ENCODE results near the gene PA2G4. TPM values are rescaled to one million over a fixed set of nuclear protein-coding genes. Genes with fewer than 3 reads are reported as not detected.

The PA2G4 gene
- total RNA-seq, 1 donor: 115 TPM

GRCh38 chr12:56124133-56124532, 19.8 kb downstream of the PA2G4 start:
- no peak overlapping the region for H3K4me3 ChIP-seq (ENCODE audit: insufficient read depth, low read length)
- peaks cover 11% of the 10 kb centered on the region for H3K36me3 ChIP-seq (ENCODE audit: insufficient read depth, low read length)
- no peaks in the 10 kb centered on the region for H4K20me1 ChIP-seq (ENCODE audit: insufficient read depth, low read length)
- peaks cover 33% of the 10 kb centered on the region for H3K79me2 ChIP-seq (ENCODE audit: insufficient read depth, low read length)
- no peaks in the 10 kb centered on the region for H3K9me3 ChIP-seq (ENCODE audit: low read depth, low read length)
- peaks cover 30% of the 10 kb centered on the region for H3K4me1 ChIP-seq (ENCODE audit: insufficient read depth, low read length)
- H3K27me3 ChIP-seq (ENCODE audit: insufficient read depth, low read length): no peaks in the 10 kb centered on the region
- no peak overlapping the region for H3K4me2 ChIP-seq (ENCODE audit: insufficient read depth, low read length)
- H2AFZ ChIP-seq (ENCODE audit: low read length): no peak overlapping the region
- no peak for DNase-seq (ENCODE audit: insufficient read length, low spot score, missing footprints)
- TF ChIP-seq, protein P1, sequence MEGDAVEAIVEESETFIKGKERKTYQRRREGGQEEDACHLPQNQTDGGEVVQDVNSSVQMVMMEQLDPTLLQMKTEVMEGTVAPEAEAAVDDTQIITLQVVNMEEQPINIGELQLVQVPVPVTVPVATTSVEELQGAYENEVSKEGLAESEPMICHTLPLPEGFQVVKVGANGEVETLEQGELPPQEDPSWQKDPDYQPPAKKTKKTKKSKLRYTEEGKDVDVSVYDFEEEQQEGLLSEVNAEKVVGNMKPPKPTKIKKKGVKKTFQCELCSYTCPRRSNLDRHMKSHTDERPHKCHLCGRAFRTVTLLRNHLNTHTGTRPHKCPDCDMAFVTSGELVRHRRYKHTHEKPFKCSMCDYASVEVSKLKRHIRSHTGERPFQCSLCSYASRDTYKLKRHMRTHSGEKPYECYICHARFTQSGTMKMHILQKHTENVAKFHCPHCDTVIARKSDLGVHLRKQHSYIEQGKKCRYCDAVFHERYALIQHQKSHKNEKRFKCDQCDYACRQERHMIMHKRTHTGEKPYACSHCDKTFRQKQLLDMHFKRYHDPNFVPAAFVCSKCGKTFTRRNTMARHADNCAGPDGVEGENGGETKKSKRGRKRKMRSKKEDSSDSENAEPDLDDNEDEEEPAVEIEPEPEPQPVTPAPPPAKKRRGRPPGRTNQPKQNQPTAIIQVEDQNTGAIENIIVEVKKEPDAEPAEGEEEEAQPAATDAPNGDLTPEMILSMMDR (IDR thresholded peaks at IDR 0.05; ENCODE audit: extremely low read depth, low read depth, low read length): no peak
- H3K27ac ChIP-seq (ENCODE audit: low read depth, low read length): no peak overlapping the region

DNA sequence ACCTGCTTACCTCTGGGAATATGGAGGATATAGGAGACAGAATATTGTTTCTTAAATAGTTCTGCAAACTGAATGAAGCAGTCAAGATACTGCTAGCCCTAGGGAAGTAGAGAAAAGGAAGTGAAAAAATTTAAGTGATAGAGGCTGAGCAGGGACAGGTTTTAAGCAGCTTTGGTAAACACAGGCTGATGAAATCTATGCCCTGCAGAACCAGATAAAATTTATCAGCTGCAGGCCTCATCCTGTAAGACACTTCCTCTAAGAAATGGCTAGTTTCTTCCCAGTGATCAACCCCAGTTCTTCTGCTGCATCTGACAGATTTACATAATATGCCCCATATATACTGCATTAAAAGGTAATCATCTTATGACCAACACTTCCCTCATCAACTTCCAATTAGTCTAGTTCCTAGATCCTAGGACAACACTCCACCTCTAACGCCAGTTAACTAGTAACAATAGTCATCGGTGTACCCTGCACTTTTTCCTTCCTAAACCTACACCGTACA, 22.4 kb downstream of the PA2G4 start:
- Histone ChIP-seq H3K36me3 (ENCODE audit: insufficient read depth, low read length) (peaks cover 16% of the 10 kb centered on the region), H3K9me3 (ENCODE audit: low read depth, low read length) (no peaks in the 10 kb centered on the region), H3K79me2 (ENCODE audit: insufficient read depth, low read length) (peaks cover 31% of the 10 kb centered on the region), H2AFZ (ENCODE audit: low read length) (no peak overlapping the region), H3K4me2 (ENCODE audit: insufficient read depth, low read length) (peak overlapping the region; percentile 92), H3K27me3 (ENCODE audit: insufficient read depth, low read length) (no peaks in the 10 kb centered on the region), H3K4me1 (ENCODE audit: insufficient read depth, low read length) (peaks cover 23% of the 10 kb centered on the region), H3K4me3 (ENCODE audit: insufficient read depth, low read length) (peak overlapping the region; percentile 71), H4K20me1 (ENCODE audit: insufficient read depth, low read length) (no peaks in the 10 kb centered on the region), H3K27ac (ENCODE audit: low read depth, low read length) (peak overlapping the region; percentile 72)
- TF ChIP-seq, protein P1 (IDR thresholded peaks at IDR 0.05; ENCODE audit: extremely low read depth, low read depth, low read length): no peak
- no peak for DNase-seq (ENCODE audit: insufficient read length, low spot score, missing footprints)

- peaks cover 31% of the 10 kb centered on the region for H3K79me2 ChIP-seq (ENCODE audit: insufficient read depth, low read length)
- H4K20me1 ChIP-seq (ENCODE audit: insufficient read depth, low read length): no peaks in the 10 kb centered on the region
- peak overlapping the region; percentile 72 for H3K27ac ChIP-seq (ENCODE audit: low read depth, low read length)
- H2AFZ ChIP-seq (ENCODE audit: low read length): peak overlapping the region; percentile 49
- H3K36me3 ChIP-seq (ENCODE audit: insufficient read depth, low read length): peaks cover 23% of the 10 kb centered on the region
- H3K4me2 ChIP-seq (ENCODE audit: insufficient read depth, low read length): peak overlapping the region; percentile 92
- TF ChIP-seq, protein P1 (IDR thresholded peaks at IDR 0.05; ENCODE audit: extremely low read depth, low read depth, low read length): no peak
- no peaks in the 10 kb centered on the region for H3K27me3 ChIP-seq (ENCODE audit: insufficient read depth, low read length)
- H3K9me3 ChIP-seq (ENCODE audit: low read depth, low read length): no peaks in the 10 kb centered on the region
- peaks cover 23% of the 10 kb centered on the region for H3K4me1 ChIP-seq (ENCODE audit: insufficient read depth, low read length)
- DNase-seq (ENCODE audit: insufficient read length, low spot score, missing footprints): no peak
- peak overlapping the region; percentile 71 for H3K4me3 ChIP-seq (ENCODE audit: insufficient read depth, low read length)
These were observed 23.1 kb downstream of the PA2G4 start for GRCh38 chr12:56127485-56127887.

DNA sequence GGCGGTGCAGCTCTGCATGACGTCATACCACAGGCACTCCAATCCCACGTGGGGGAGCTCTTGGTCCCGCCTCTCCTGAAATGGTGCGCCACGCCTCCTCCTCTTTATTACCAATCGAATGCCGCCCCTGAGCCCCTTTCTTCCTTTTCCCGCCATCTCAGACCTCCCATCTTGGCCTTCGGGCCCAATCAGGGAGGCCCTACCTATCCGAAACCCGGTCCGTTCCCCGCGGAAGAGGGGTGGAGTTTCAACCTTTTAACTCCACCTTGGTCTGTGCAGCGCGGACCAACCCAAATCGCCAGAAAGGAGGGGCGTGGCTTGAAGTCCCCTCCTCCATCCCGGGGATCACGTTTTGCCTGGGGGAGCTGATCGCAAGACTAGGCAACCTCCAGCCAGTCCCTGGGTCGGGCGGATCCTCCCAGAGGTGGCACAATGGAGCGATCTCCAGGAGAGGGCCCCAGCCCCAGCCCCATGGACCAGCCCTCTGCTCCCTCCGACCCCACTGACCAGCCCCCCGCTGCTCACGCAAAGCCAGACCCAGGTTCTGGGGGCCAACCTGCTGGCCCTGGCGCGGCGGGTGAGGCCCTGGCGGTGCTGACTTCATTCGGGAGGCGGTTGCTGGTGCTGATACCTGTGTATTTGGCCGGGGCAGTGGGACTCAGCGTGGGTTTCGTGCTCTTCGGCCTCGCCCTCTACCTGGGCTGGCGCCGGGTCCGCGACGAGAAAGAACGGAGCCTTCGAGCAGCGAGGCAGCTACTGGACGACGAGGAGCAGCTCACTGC, 23.7 kb downstream of the PA2G4 start, which contains the start of gene ESYT1:
TSS of gene ESYT1 (plus strand) at position 380 of the 782 bp plus-strand sequence. CDS start at position 433, 53 bp downstream.
- Histone ChIP-seq H3K4me2 (ENCODE audit: insufficient read depth, low read length) (peak within 1 kb of the TSS; percentile 92), H3K9me3 (ENCODE audit: low read depth, low read length) (no peaks in the 10 kb centered on the region), H3K27me3 (ENCODE audit: insufficient read depth, low read length) (no peaks in the 10 kb centered on the region), H3K36me3 (ENCODE audit: insufficient read depth, low read length) (peaks cover 27% of the 10 kb centered on the region), H3K27ac (ENCODE audit: low read depth, low read length) (peak within 1 kb of the TSS; percentile 72), H3K4me3 (ENCODE audit: insufficient read depth, low read length) (peak within 1 kb of the TSS; percentile 86), H3K79me2 (ENCODE audit: insufficient read depth, low read length) (peaks cover 31% of the 10 kb centered on the region), H4K20me1 (ENCODE audit: insufficient read depth, low read length) (no peaks in the 10 kb centered on the region), H3K4me1 (ENCODE audit: insufficient read depth, low read length) (peaks cover 23% of the 10 kb centered on the region), H2AFZ (ENCODE audit: low read length) (peak within 1 kb of the TSS; percentile 51)
- DNase-seq (ENCODE audit: insufficient read length, low spot score, missing footprints): peak; percentile 97
- TF ChIP-seq, protein P1 (IDR thresholded peaks at IDR 0.05; ENCODE audit: extremely low read depth, low read depth, low read length): no peak

Data from osteoblast (primary cell).